ENCODE results near the gene SERPINA1. TPM values are rescaled to one million over a fixed set of nuclear protein-coding genes. Genes with fewer than 3 reads are reported as not detected.
"Not testable (repeated sequence)": the region's sequence is repeated elsewhere in the genome, so short reads cannot be mapped to it uniquely, and the experiment has no call there.

The SERPINA1 gene
- total RNA-seq, 1 donor from 2014 or later, result 0.13 TPM

DNA sequence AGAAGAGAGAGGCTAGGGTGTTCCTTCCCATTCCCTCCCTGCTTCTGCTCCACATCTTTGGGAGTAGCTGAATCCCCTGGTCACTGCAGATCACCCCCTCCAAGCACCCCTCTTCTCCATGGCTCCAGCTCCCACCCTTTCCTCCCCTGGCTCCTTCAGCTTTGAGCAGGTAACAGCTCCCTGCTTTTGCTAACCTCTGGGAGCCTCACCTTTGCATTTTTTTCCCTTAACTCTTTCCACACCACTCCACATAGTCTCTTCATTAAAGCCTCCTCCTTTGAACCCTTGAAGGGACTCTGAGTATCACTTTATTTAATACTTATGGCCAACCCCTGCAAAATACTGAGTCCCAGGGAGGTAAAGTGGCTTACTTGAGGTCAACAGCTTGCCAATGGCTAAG, 39.6 kb downstream of the SERPINA1 start:
- H3K27me3 Mint-ChIP-seq (ENCODE audit: insufficient read depth, low read depth), result peaks cover 6% of the 10 kb centered on the region
- no peaks in the 10 kb centered on the region for H3K9me3 ChIP-seq (ENCODE audit: low read depth)
- no peak overlapping the region for H3K4me2 ChIP-seq
- H2AFZ ChIP-seq (replicated peaks), result no peak overlapping the region
- no peaks in the 10 kb centered on the region for H3K27me3 ChIP-seq
- H3K9ac ChIP-seq, result no peak overlapping the region
- no peaks in the 10 kb centered on the region for H4K20me1 ChIP-seq (ENCODE audit: low read depth)
- TF ChIP-seq EZH2phosphoT487 (IDR thresholded peaks at IDR 0.05) (no peak), EZH2 (IDR thresholded peaks at IDR 0.05) (no peak)
- TF ChIP-seq, protein P1, sequence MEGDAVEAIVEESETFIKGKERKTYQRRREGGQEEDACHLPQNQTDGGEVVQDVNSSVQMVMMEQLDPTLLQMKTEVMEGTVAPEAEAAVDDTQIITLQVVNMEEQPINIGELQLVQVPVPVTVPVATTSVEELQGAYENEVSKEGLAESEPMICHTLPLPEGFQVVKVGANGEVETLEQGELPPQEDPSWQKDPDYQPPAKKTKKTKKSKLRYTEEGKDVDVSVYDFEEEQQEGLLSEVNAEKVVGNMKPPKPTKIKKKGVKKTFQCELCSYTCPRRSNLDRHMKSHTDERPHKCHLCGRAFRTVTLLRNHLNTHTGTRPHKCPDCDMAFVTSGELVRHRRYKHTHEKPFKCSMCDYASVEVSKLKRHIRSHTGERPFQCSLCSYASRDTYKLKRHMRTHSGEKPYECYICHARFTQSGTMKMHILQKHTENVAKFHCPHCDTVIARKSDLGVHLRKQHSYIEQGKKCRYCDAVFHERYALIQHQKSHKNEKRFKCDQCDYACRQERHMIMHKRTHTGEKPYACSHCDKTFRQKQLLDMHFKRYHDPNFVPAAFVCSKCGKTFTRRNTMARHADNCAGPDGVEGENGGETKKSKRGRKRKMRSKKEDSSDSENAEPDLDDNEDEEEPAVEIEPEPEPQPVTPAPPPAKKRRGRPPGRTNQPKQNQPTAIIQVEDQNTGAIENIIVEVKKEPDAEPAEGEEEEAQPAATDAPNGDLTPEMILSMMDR (IDR thresholded peaks at IDR 0.05), result no peak
- no peaks in the 10 kb centered on the region for H3K4me1 Mint-ChIP-seq
- H3K36me3 ChIP-seq, result no peaks in the 10 kb centered on the region
- H3K4me3 Mint-ChIP-seq, result no peak overlapping the region
- no peaks in the 10 kb centered on the region for H3K79me2 ChIP-seq (ENCODE audit: low read depth)
- no peaks in the 10 kb centered on the region for H3K4me1 ChIP-seq
- H3F3A ChIP-seq (ENCODE audit: low read depth), result no peaks in the 10 kb centered on the region
- H3K9me3 Mint-ChIP-seq, result peaks cover 5% of the 10 kb centered on the region
- no peak overlapping the region for H3K27ac ChIP-seq
- no peak overlapping the region for H3K4me3 ChIP-seq
- H3K36me3 Mint-ChIP-seq, result no peaks in the 10 kb centered on the region
- no peak overlapping the region for H3K27ac Mint-ChIP-seq
- no peak for DNase-seq (ENCODE audit: low spot score)

DNA sequence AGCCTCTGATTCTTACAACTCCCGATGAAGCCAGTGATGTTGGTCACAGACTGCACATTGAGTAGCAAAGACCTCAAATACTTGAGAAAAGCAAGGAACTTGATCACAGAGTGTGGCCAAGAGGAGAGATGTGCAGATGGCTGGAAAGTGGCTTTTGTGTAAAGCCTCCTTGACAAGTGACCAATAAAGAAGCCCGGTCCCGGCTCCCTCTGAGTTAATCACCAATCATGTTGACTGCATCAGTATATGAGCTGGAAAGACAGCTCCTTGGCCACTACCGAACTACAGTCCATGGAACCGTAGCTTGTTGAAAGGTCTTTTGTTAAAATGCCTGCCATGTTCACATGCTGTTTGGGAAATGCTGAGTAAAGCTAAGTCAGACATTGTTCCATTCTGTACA, 41.6 kb downstream of the SERPINA1 start:
- Histone ChIP-seq H3K9ac (no peak overlapping the region), H3K4me2 (no peak overlapping the region), H3K9me3 (ENCODE audit: low read depth) (no peaks in the 10 kb centered on the region), H3K4me3 (no peak overlapping the region), H3K27me3 (no peaks in the 10 kb centered on the region), H4K20me1 (ENCODE audit: low read depth) (no peaks in the 10 kb centered on the region), H3F3A (ENCODE audit: low read depth) (no peaks in the 10 kb centered on the region), H3K27ac (no peak overlapping the region), H3K36me3 (no peaks in the 10 kb centered on the region), H3K4me1 (no peaks in the 10 kb centered on the region), H2AFZ (replicated peaks) (no peak overlapping the region), H3K79me2 (ENCODE audit: low read depth) (no peaks in the 10 kb centered on the region)
- H3K4me1 Mint-ChIP-seq, result no peaks in the 10 kb centered on the region
- H3K27ac Mint-ChIP-seq, result no peak overlapping the region
- H3K27me3 Mint-ChIP-seq (ENCODE audit: insufficient read depth, low read depth), result peaks cover 6% of the 10 kb centered on the region
- no peak overlapping the region for H3K4me3 Mint-ChIP-seq
- no peak for DNase-seq (ENCODE audit: low spot score)
- H3K9me3 Mint-ChIP-seq, result peaks cover 2% of the 10 kb centered on the region
- no peaks in the 10 kb centered on the region for H3K36me3 Mint-ChIP-seq
- no peak for TF ChIP-seq EZH2 (IDR thresholded peaks at IDR 0.05)
- TF ChIP-seq, protein P1 (IDR thresholded peaks at IDR 0.05), result no peak

DNA sequence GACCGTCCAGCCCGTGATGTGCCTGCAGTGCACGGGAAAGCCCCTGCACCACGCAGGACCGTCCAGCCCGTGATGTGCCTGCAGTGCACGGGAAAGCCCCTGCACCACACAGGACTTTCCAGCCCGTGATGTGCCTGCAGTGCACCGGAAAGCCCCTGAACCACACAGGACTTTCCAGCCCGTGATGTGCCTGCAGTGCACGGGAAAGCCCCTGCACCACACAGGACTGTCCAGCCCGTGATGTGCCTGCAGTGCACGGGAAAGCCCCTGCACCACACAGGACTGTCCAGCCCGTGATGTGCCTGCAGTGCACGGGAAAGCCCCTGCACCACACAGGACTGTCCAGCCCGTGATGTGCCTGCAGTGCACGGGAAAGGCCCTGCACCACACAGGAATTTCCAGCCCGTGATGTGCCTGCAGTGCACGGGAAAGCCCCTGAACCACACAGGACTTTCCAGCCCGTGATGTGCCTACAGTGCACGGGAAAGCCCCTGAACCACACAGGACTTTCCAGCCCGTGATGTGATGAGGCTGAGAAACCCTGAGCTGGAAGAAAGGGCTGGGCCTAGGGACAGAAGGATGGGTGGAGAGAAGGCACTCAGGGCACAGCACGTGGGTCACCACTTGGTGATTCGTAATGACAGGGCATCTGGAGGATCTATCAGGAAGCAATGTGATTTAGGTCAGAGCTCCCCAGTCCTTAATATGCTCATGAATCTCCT, 42.2 kb downstream of the SERPINA1 start:
- not testable (repeated sequence) for H3K4me2 ChIP-seq; H3K4me3 Mint-ChIP-seq; DNase-seq (ENCODE audit: low spot score); H4K20me1 ChIP-seq (ENCODE audit: low read depth); H3K9me3 ChIP-seq (ENCODE audit: low read depth); H3K36me3 ChIP-seq; H3K27me3 Mint-ChIP-seq (ENCODE audit: insufficient read depth, low read depth); H3K36me3 Mint-ChIP-seq; H3K27ac ChIP-seq; H3K27me3 ChIP-seq; H3K9me3 Mint-ChIP-seq; H3K4me1 ChIP-seq; H3K27ac Mint-ChIP-seq; H3K4me1 Mint-ChIP-seq; H3K9ac ChIP-seq; H2AFZ ChIP-seq (replicated peaks); H3F3A ChIP-seq (ENCODE audit: low read depth); H3K4me3 ChIP-seq; H3K79me2 ChIP-seq (ENCODE audit: low read depth)

- H3K36me3 ChIP-seq, result no peaks in the 10 kb centered on the region
- Mint-ChIP-seq H3K9me3 (peaks cover 2% of the 10 kb centered on the region), H3K27me3 (ENCODE audit: insufficient read depth, low read depth) (peaks cover 7% of the 10 kb centered on the region), H3K27ac (no peak overlapping the region), H3K4me1 (no peaks in the 10 kb centered on the region), H3K36me3 (no peaks in the 10 kb centered on the region), H3K4me3 (no peak overlapping the region)
- no peaks in the 10 kb centered on the region for H3K79me2 ChIP-seq (ENCODE audit: low read depth)
- no peak overlapping the region for H3K4me3 ChIP-seq
- H3K4me1 ChIP-seq, result no peaks in the 10 kb centered on the region
- H4K20me1 ChIP-seq (ENCODE audit: low read depth), result no peaks in the 10 kb centered on the region
- H3K9ac ChIP-seq, result no peak overlapping the region
- no peaks in the 10 kb centered on the region for H3K9me3 ChIP-seq (ENCODE audit: low read depth)
- TF ChIP-seq, protein P1 (IDR thresholded peaks at IDR 0.05), result no peak
- TF ChIP-seq EZH2 (IDR thresholded peaks at IDR 0.05) (no peak), EZH2phosphoT487 (IDR thresholded peaks at IDR 0.05) (no peak)
- no peaks in the 10 kb centered on the region for H3F3A ChIP-seq (ENCODE audit: low read depth)
- DNase-seq (ENCODE audit: low spot score), result no peak
- no peak overlapping the region for H3K27ac ChIP-seq
- no peaks in the 10 kb centered on the region for H3K27me3 ChIP-seq
- no peak overlapping the region for H2AFZ ChIP-seq (replicated peaks)
- no peak overlapping the region for H3K4me2 ChIP-seq
Observed at GRCh38 chr14:94345344-94346064, 42.9 kb downstream of the SERPINA1 start.
